IMR-90 (cell line): ENCODE data around the gene YLPM1. TPM values are rescaled to one million over a fixed set of nuclear protein-coding genes. Genes with fewer than 3 reads are reported as not detected.

ENCODE experiments used
- ATAC-seq: fragments of 200-7000 bp; cut with Tn5 transposase; 2 replicates; pipeline ENCODE4 v1.9.1; 2020; ENCODE audit warnings: low read depth, mild to moderate bottlenecking, moderate library complexity
- BruUV-seq: library from RNA; stranded (reverse); fragments of 400-500 nt; replicated peaks from 2 replicates; lab custom pipeline; 2021; lab: Mats Ljungman, UMichigan
- CTCF ChIA-PET: fragments of 300-600 bp; formaldehyde crosslinking; extraction: SDS; loops from one replicate; lab custom pipeline; 2021; ENCODE audit warnings: antibody characterized with exemption; lab: Yijun Ruan, JAX
- POLR2A ChIA-PET: fragments of 300-600 bp; sonication (Branson Sonifier 250); formaldehyde crosslinking; loops from one replicate; lab custom pipeline; 2022; ENCODE audit warnings: antibody characterized with exemption; ENCODE audit not compliant: unreplicated experiment; lab: Charles Lee
- DNase-seq: peaks from one replicate; pipeline ENCODE4 v3.0.0; 2013
- H2AFZ ChIP-seq: replicated peaks from 2 replicates; pipeline ENCODE3; 2013; ENCODE audit warnings: low read length, mild to moderate bottlenecking; ENCODE audit not compliant: poor library complexity
- H2AK5ac ChIP-seq: 2 replicates; pipeline ENCODE4 v1.6.1; 2013; ENCODE audit warnings: low read depth, low read length, inconsistent platforms
- H2AK9ac ChIP-seq: replicated peaks from 2 replicates; pipeline ENCODE3; 2013; ENCODE audit warnings: mild to moderate bottlenecking, low read depth, low read length, moderate library complexity; ENCODE audit not compliant: poor library complexity
- H2BK120ac ChIP-seq: 2 replicates; pipeline ENCODE4 v1.6.1; 2013; ENCODE audit warnings: low read depth, low read length, inconsistent platforms
- H2BK15ac ChIP-seq: 3 replicates; pipeline ENCODE4 v1.6.1; 2013; ENCODE audit warnings: low read depth, low read length, inconsistent platforms
- H2BK20ac ChIP-seq: 2 replicates; pipeline ENCODE4 v1.6.1; 2013; ENCODE audit warnings: low read depth, mild to moderate bottlenecking, inconsistent platforms, low read length, moderate library complexity
- H2BK5ac ChIP-seq: 2 replicates; pipeline ENCODE4 v1.6.1; 2013; ENCODE audit warnings: mild to moderate bottlenecking, low read depth, low read length, inconsistent platforms; ENCODE audit not compliant: poor library complexity, severe bottlenecking
- H3K14ac ChIP-seq: replicated peaks from 2 replicates; pipeline ENCODE4 v1.6.1; 2013; ENCODE audit warnings: low read depth, low read length, inconsistent platforms
- H3K18ac ChIP-seq: 2 replicates; pipeline ENCODE4 v1.6.1; 2013; ENCODE audit warnings: low read depth, low read length, control low read depth
- H3K23ac ChIP-seq: 2 replicates; pipeline ENCODE4 v1.6.1; 2013; ENCODE audit warnings: low read depth, low read length, inconsistent platforms
- H3K27ac ChIP-seq: 2 replicates; pipeline ENCODE4 v1.5.1; 2013; ENCODE audit warnings: mild to moderate bottlenecking, control low read depth, low read length; ENCODE audit not compliant: insufficient read depth
- H3K27me3 ChIP-seq: 2 replicates; pipeline ENCODE4 v1.6.1; 2013; ENCODE audit warnings: low read length; ENCODE audit not compliant: control insufficient read depth, insufficient read depth
- H3K36me3 ChIP-seq: 2 replicates; pipeline ENCODE4 v1.6.1; 2013; ENCODE audit warnings: low read length, mixed read lengths; ENCODE audit not compliant: control insufficient read depth, insufficient read depth
- H3K4ac ChIP-seq: 2 replicates; pipeline ENCODE4 v1.6.1; 2013; ENCODE audit warnings: low read depth, low read length, inconsistent platforms
- H3K4me1 ChIP-seq: 2 replicates; pipeline ENCODE4 v1.6.1; 2013; ENCODE audit warnings: low read length, mixed read lengths; ENCODE audit not compliant: control insufficient read depth, insufficient read depth
- H3K4me2 ChIP-seq: 2 replicates; pipeline ENCODE4 v1.6.1; 2013; ENCODE audit warnings: low read depth, mild to moderate bottlenecking, control low read depth, low read length, moderate library complexity
- H3K4me3 ChIP-seq: 2 replicates; pipeline ENCODE4 v1.5.1; 2013; ENCODE audit warnings: low read depth, mild to moderate bottlenecking, control low read depth, low read length, moderate library complexity; ENCODE audit not compliant: insufficient read depth
- H3K56ac ChIP-seq: 2 replicates; pipeline ENCODE4 v1.6.1; 2013; ENCODE audit warnings: low read length, inconsistent platforms; ENCODE audit not compliant: insufficient read depth; ENCODE audit errors: extremely low read depth
- H3K79me1 ChIP-seq, 2 experiments: 2 replicates each; pipeline ENCODE4 v1.6.1; 2013; ENCODE audit warnings: low read length in 2 of 2, inconsistent platforms in 1 of 2, low read depth in 1 of 2
- H3K9ac ChIP-seq: 2 replicates; pipeline ENCODE4 v1.6.1; 2013; ENCODE audit warnings: low read depth, low read length, control low read depth
- H3K9me1 ChIP-seq: 2 replicates; pipeline ENCODE4 v1.6.1; 2013; ENCODE audit warnings: low read length, inconsistent platforms; ENCODE audit not compliant: insufficient read depth
- H3K9me3 ChIP-seq: 2 replicates; pipeline ENCODE4 v1.6.1; 2013; ENCODE audit warnings: low read length; ENCODE audit not compliant: control insufficient read depth, insufficient read depth
- H4K20me1 ChIP-seq: 2 replicates; pipeline ENCODE4 v1.6.1; 2013; ENCODE audit warnings: low read length, inconsistent platforms; ENCODE audit not compliant: insufficient read depth
- H4K5ac ChIP-seq: 2 replicates; pipeline ENCODE4 v1.6.1; 2013; ENCODE audit warnings: mild to moderate bottlenecking, low read depth, low read length, control low read depth
- H4K8ac ChIP-seq, 2 experiments: 2 replicates each; pipeline ENCODE4 v1.6.1; 2013; ENCODE audit warnings: low read depth in 2 of 2, low read length in 2 of 2, control low read depth in 1 of 2, inconsistent platforms in 1 of 2
- H4K91ac ChIP-seq: 2 replicates; pipeline ENCODE4 v1.6.1; 2013; ENCODE audit warnings: low read depth, low read length, inconsistent platforms; ENCODE audit not compliant: insufficient read depth
- CEBPB ChIP-seq: IDR thresholded peaks from 2 replicates; pipeline ENCODE4 v1.6.1; 2012; ENCODE audit warnings: low read depth, low read length, improper control_type of control experiment
- CTCF ChIP-seq: conservative IDR thresholded peaks from 2 replicates; pipeline ENCODE4 v1.5.1; 2012; ENCODE audit warnings: mild to moderate bottlenecking, low read depth, low read length, improper control_type of control experiment
- MXI1 ChIP-seq: IDR thresholded peaks from 2 replicates; pipeline ENCODE4 v1.6.1; 2012; ENCODE audit warnings: low read depth, mild to moderate bottlenecking, low read length, moderate library complexity, borderline replicate concordance
- POLR2A ChIP-seq: IDR thresholded peaks from 2 replicates; pipeline ENCODE4 v1.6.1; 2012; ENCODE audit warnings: mild to moderate bottlenecking, low read depth, low read length
- WGBS, 2 experiments: methylation state at CpG; one replicate each; pipeline versions ENCODE4 v1.1.5 to v1.1.7; 2013; ENCODE audit warnings: missing lambda C conversion rate in 2 of 2; ENCODE audit not compliant: insufficient read length in 1 of 2; ENCODE audit errors: extremely low coverage in 2 of 2; 5-methylcytosine and 5-hydroxymethylcytosine counted together
- dilution Hi-C: fragments of 300-500 bp; cut with HindIII; formaldehyde crosslinking; loops from one replicate; pipeline ENCODE4 v1.14.3; 2018; ENCODE audit warnings: low sequenced_read_pairs; ENCODE audit not compliant: unreplicated experiment
- in situ Hi-C: fragments of 300-500 bp; cut with MboI; formaldehyde crosslinking; loops from 3 replicates; pipeline ENCODE4 v1.14.3; 2019; ENCODE audit warnings: low sequenced_read_pairs, inconsistent platforms, mixed read lengths
- intact Hi-C: fragments of 100-400 bp; cut with micrococcal nuclease; formaldehyde crosslinking; loops from 2 replicates; pipeline ENCODE4 v1.10.0; 2022
- polyA plus RNA-seq, 3 experiments: library from polyadenylated mRNA; depleted of rRNA; stranded (reverse); fragments of >200 nt; gene quantifications; 2 replicates each; pipeline ENCODE4 v1.2.3, GENCODE V29; 2012; ENCODE audit warnings: low replicate concordance in 1 of 3
- total RNA-seq: library from RNA; depleted of rRNA; stranded (reverse); fragments of >200 nt; gene quantifications from 2 replicates; pipeline ENCODE4 v1.2.3, GENCODE V29; 2012

YLPM1 gene
- total and polyA plus RNA-seq, 2 of the 4 experiments (the other 2 are of a cell fraction) = 8.2 to 19.7 TPM

- dilution Hi-C loops (no loop called here), intact Hi-C loops (no loop called here), in situ Hi-C loops (no loop called here)
- H3K4me1 ChIP-seq = 0 out of 2 replicates have a peak, but pooled peaks cover 1% of the 10 kb centered on the region
- H3K4me3 ChIP-seq = no peak overlapping the region
- 0 out of 2 replicates have a peak, but pooled peaks cover 2% of the 10 kb centered on the region for H3K9me1 ChIP-seq
- ChIA-PET CTCF (no interaction called here), POLR2A (no interaction called here)
- no peak overlapping the region for H2BK15ac ChIP-seq
- H3K36me3 ChIP-seq = peaks cover 3% of the 10 kb centered on the region; the same call in 1 of the 2 replicates
- H4K5ac ChIP-seq = no peak overlapping the region
- no peak overlapping the region for H3K4ac ChIP-seq
- no peak overlapping the region for H2BK20ac ChIP-seq
- no peak overlapping the region for H3K9ac ChIP-seq
- no peak overlapping the region for H2BK5ac ChIP-seq
- no peak overlapping the region for H2AFZ ChIP-seq
- no peak overlapping the region for H4K8ac ChIP-seq
- no peak overlapping the region for H3K23ac ChIP-seq
- no peaks in the 10 kb centered on the region for H3K27me3 ChIP-seq
- WGBS, 2 experiments = 58% methylated on average over 5 of the region's 5 CpGs; no CpG with 5 or more reads in 1 of the 2 experiments
- H3K56ac ChIP-seq = no peak overlapping the region
- no peak overlapping the region for H3K18ac ChIP-seq
- DNase-seq (no peak), ATAC-seq (no peak)
- BruUV-seq = no TSS peak
- no peak overlapping the region for H3K14ac ChIP-seq
- peaks cover 39% of the 10 kb centered on the region for H4K20me1 ChIP-seq
- H3K4me2 ChIP-seq = no peak overlapping the region
- TF ChIP-seq MXI1 (no peak), POLR2A (no peak), CEBPB (no peak), CTCF (no peak)
- H2AK9ac ChIP-seq = no peak overlapping the region
- peaks cover 17 to 43% of the 10 kb centered on the region in 2 experiments for H3K79me1 ChIP-seq
- no peaks in the 10 kb centered on the region for H3K9me3 ChIP-seq
- no peak overlapping the region for H2AK5ac ChIP-seq
- H4K91ac ChIP-seq = no peak overlapping the region
- H3K27ac ChIP-seq = no peak overlapping the region
- H2BK120ac ChIP-seq = no peak overlapping the region
Observed at GRCh38 chr14:74771399-74771798, 8.3 kb downstream of the YLPM1 start.
